Activated CD8-positive, alpha-beta T cell treated with anti-CD3 and anti-CD28 coated beads for 36 hours (primary cell): ENCODE measurements around the gene WFIKKN2. TPM values are rescaled to one million over a fixed set of nuclear protein-coding genes. Genes with fewer than 3 reads are reported as not detected.
A peak's percentile ranks its signal among the peaks of the same experiment; 100 is the strongest.

Experiments
- ATAC-seq: fragments of 200-7000 bp; cut with Tn5 transposase; one replicate; pipeline ENCODE4 v1.10.0; 2021; ENCODE audit warnings: mild to moderate bottlenecking, moderate library complexity
- CTCF ChIA-PET: fragments of 350-600 bp; sonication (Branson Sonifier 250); formaldehyde crosslinking; loops from one replicate; lab custom pipeline; 2021; ENCODE audit warnings: antibody characterized with exemption; lab: Charles Lee
- POLR2A ChIA-PET: fragments of 350-600 bp; sonication (Branson Sonifier 250); formaldehyde crosslinking; loops from one replicate; lab custom pipeline; 2021; ENCODE audit warnings: antibody characterized with exemption; lab: Charles Lee
- DNase-seq: peaks from one replicate; pipeline ENCODE4 v3.0.0-alpha.2; 2020
- H3K27ac Mint-ChIP-seq: one replicate; pipeline ENCODE4 v1.8.0; 2021; ENCODE audit warnings: mild to moderate bottlenecking, mixed read lengths
- H3K27me3 Mint-ChIP-seq: one replicate; pipeline ENCODE4 v1.8.0; 2021; ENCODE audit warnings: mixed read lengths
- H3K36me3 Mint-ChIP-seq: one replicate; pipeline ENCODE4 v1.8.0; 2021; ENCODE audit warnings: low read depth, mixed read lengths
- H3K4me1 Mint-ChIP-seq: one replicate; pipeline ENCODE4 v1.8.0; 2021; ENCODE audit warnings: low read depth, mixed read lengths
- H3K4me3 Mint-ChIP-seq: one replicate; pipeline ENCODE4 v1.8.0; 2021; ENCODE audit warnings: mild to moderate bottlenecking, moderate library complexity, mixed read lengths
- H3K9me3 Mint-ChIP-seq: one replicate; pipeline ENCODE4 v1.8.0; 2021; ENCODE audit warnings: mixed read lengths
- CTCF ChIP-seq: fragments of 200-600 bp; IDR thresholded peaks from one replicate; pipeline ENCODE4 v1.8.0; 2022; ENCODE audit warnings: antibody characterized with exemption, mild to moderate bottlenecking
- intact Hi-C: fragments of 100-400 bp; cut with micrococcal nuclease; formaldehyde crosslinking; loops from one replicate; pipeline ENCODE4 v1.10.0; 2022
- total RNA-seq, 2 experiments: library from RNA; stranded (reverse); gene quantifications; one replicate each; pipeline ENCODE4 v1.2.3, GENCODE V29; 2021

WFIKKN2 gene
- total RNA-seq, 2 experiments from 2014 or later, result not detected

GRCh38 chr17:50816771-50817751, 18.3 kb upstream of the WFIKKN2 start:
- CTCF ChIA-PET, result interaction anchor here (0.6 to 2.7 kb wide), 28 partner anchors 9 to 225 kb away, joined by 3 to 12 read pairs (median 3); no protein-coding TSS in a partner anchor

GRCh38 chr17:50817838-50818237, 17.5 kb upstream of the WFIKKN2 start:
- no peak for TF ChIP-seq CTCF
- Mint-ChIP-seq H3K4me3 (no peak overlapping the region), H3K9me3 (no peaks in the 10 kb centered on the region), H3K27me3 (peaks cover 12% of the 10 kb centered on the region), H3K36me3 (no peaks in the 10 kb centered on the region), H3K4me1 (peaks cover 6% of the 10 kb centered on the region), H3K27ac (no peak overlapping the region)
- no peak for ATAC-seq
- DNase-seq, result no peak
- intact Hi-C loops, result no loop called here
- ChIA-PET CTCF (interaction anchor here (0.6 to 2.7 kb wide), 11 partner anchors 14 to 187 kb away, joined by 3 to 12 read pairs (median 3); no protein-coding TSS in a partner anchor), POLR2A (no interaction called here)

More at GRCh38 chr17:50816771-50817751, 18.3 kb upstream of the WFIKKN2 start:
- Mint-ChIP-seq H3K27ac (no peak overlapping the region), H3K9me3 (no peaks in the 10 kb centered on the region), H3K27me3 (peaks cover 12% of the 10 kb centered on the region), H3K4me3 (no peak overlapping the region), H3K36me3 (no peaks in the 10 kb centered on the region), H3K4me1 (peaks cover 6% of the 10 kb centered on the region)
- intact Hi-C loops, result no loop called here
- TF ChIP-seq CTCF, result peak; percentile 88
- peak; percentile 71 for ATAC-seq
- DNase-seq, result peak; percentile 60
- POLR2A ChIA-PET, result no interaction called here

- peaks cover 6% of the 10 kb centered on the region for H3K4me1 Mint-ChIP-seq
- ChIA-PET POLR2A (no interaction called here), CTCF (interaction anchor here (0.6 to 2.7 kb wide), 7 partner anchors 14 to 187 kb away, joined by 3 to 12 read pairs (median 4); no protein-coding TSS in a partner anchor)
- no peak overlapping the region for H3K4me3 Mint-ChIP-seq
- DNase-seq, result no peak
- intact Hi-C loops, result no loop called here
- H3K27ac Mint-ChIP-seq, result no peak overlapping the region
- no peak for ATAC-seq
- H3K9me3 Mint-ChIP-seq, result no peaks in the 10 kb centered on the region
- H3K36me3 Mint-ChIP-seq, result no peaks in the 10 kb centered on the region
- peaks cover 12% of the 10 kb centered on the region for H3K27me3 Mint-ChIP-seq
- TF ChIP-seq CTCF, result no peak
Observed at GRCh38 chr17:50818261-50818660, 17.1 kb upstream of the WFIKKN2 start.

- intact Hi-C loops, result no loop called here
- ChIA-PET POLR2A (no interaction called here), CTCF (interaction anchor here (0.8 to 2.7 kb wide), 7 partner anchors 9 to 146 kb away, joined by 3 to 12 read pairs (median 4); no protein-coding TSS in a partner anchor)
- Mint-ChIP-seq H3K27ac (no peak overlapping the region), H3K4me3 (no peak overlapping the region), H3K4me1 (peaks cover 6% of the 10 kb centered on the region), H3K36me3 (no peaks in the 10 kb centered on the region), H3K9me3 (no peaks in the 10 kb centered on the region), H3K27me3 (peaks cover 11% of the 10 kb centered on the region)
- peak; percentile 41 for DNase-seq
- no peak for TF ChIP-seq CTCF
- ATAC-seq, result peak; percentile 43
Observed at GRCh38 chr17:50818921-50819657, 16.3 kb upstream of the WFIKKN2 start.
